SK-N-SH treated with all-trans-retinoic acid at 6 μM for 48 hours (cell line): Measurements from ENCODE around the gene AK1.

Experiments
- ESRRG ChIP-seq: fragments of 250-450 bp; sonication (Bioruptor Pico); IDR thresholded peaks from 2 replicates; pipeline ENCODE4 v1.6.1; 2021; ENCODE audit warnings: mild to moderate bottlenecking
- GLIS3 ChIP-seq: fragments of 250-450 bp; sonication (Bioruptor Pico); IDR thresholded peaks from 2 replicates; pipeline ENCODE4 v1.5.0; 2020; ENCODE audit warnings: mild to moderate bottlenecking, moderate library complexity
- PATZ1 ChIP-seq: fragments of 250-450 bp; sonication (Bioruptor Pico); IDR thresholded peaks from 2 replicates; pipeline ENCODE4 v1.8.0; 2020; ENCODE audit warnings: mild to moderate bottlenecking, moderate library complexity, borderline replicate concordance
- TSHZ2 ChIP-seq: fragments of 250-450 bp; sonication (Bioruptor Pico); IDR thresholded peaks from 2 replicates; pipeline ENCODE4 v1.5.0; 2020; ENCODE audit warnings: mild to moderate bottlenecking, moderate library complexity

GRCh38 chr9:127909839-127910273, 32.4 kb upstream of the AK1 start:
- no peak for TF ChIP-seq PATZ1 (CRISPR knock-in tag)
- no peak for TF ChIP-seq TSHZ2 (CRISPR knock-in tag)
- TF ChIP-seq ESRRG (CRISPR knock-in tag) = no peak
- TF ChIP-seq GLIS3 (CRISPR knock-in tag) = no peak
